IMR-90 (cell line): ENCODE data around the gene NR4A3. TPM values are rescaled to one million over a fixed set of nuclear protein-coding genes. Genes with fewer than 3 reads are reported as not detected.

ENCODE experiments used
- ATAC-seq: fragments of 200-7000 bp; cut with Tn5 transposase; 2 replicates; pipeline ENCODE4 v1.9.1; 2020; ENCODE audit warnings: low read depth, mild to moderate bottlenecking, moderate library complexity
- BruUV-seq: library from RNA; stranded (reverse); fragments of 400-500 nt; replicated peaks from 2 replicates; lab custom pipeline; 2021; lab: Mats Ljungman, UMichigan
- CTCF ChIA-PET: fragments of 300-600 bp; formaldehyde crosslinking; extraction: SDS; loops from one replicate; lab custom pipeline; 2021; ENCODE audit warnings: antibody characterized with exemption; lab: Yijun Ruan, JAX
- POLR2A ChIA-PET: fragments of 300-600 bp; sonication (Branson Sonifier 250); formaldehyde crosslinking; loops from one replicate; lab custom pipeline; 2022; ENCODE audit warnings: antibody characterized with exemption; ENCODE audit not compliant: unreplicated experiment; lab: Charles Lee
- DNase-seq: peaks from one replicate; pipeline ENCODE4 v3.0.0; 2013
- H2AFZ ChIP-seq: replicated peaks from 2 replicates; pipeline ENCODE3; 2013; ENCODE audit warnings: low read length, mild to moderate bottlenecking; ENCODE audit not compliant: poor library complexity
- H2AK5ac ChIP-seq: 2 replicates; pipeline ENCODE4 v1.6.1; 2013; ENCODE audit warnings: low read depth, low read length, inconsistent platforms
- H2AK9ac ChIP-seq: replicated peaks from 2 replicates; pipeline ENCODE3; 2013; ENCODE audit warnings: mild to moderate bottlenecking, low read depth, low read length, moderate library complexity; ENCODE audit not compliant: poor library complexity
- H2BK120ac ChIP-seq: 2 replicates; pipeline ENCODE4 v1.6.1; 2013; ENCODE audit warnings: low read depth, low read length, inconsistent platforms
- H2BK15ac ChIP-seq: 3 replicates; pipeline ENCODE4 v1.6.1; 2013; ENCODE audit warnings: low read depth, low read length, inconsistent platforms
- H2BK20ac ChIP-seq: 2 replicates; pipeline ENCODE4 v1.6.1; 2013; ENCODE audit warnings: low read depth, mild to moderate bottlenecking, inconsistent platforms, low read length, moderate library complexity
- H2BK5ac ChIP-seq: 2 replicates; pipeline ENCODE4 v1.6.1; 2013; ENCODE audit warnings: mild to moderate bottlenecking, low read depth, low read length, inconsistent platforms; ENCODE audit not compliant: poor library complexity, severe bottlenecking
- H3K14ac ChIP-seq: replicated peaks from 2 replicates; pipeline ENCODE4 v1.6.1; 2013; ENCODE audit warnings: low read depth, low read length, inconsistent platforms
- H3K18ac ChIP-seq: 2 replicates; pipeline ENCODE4 v1.6.1; 2013; ENCODE audit warnings: low read depth, low read length, control low read depth
- H3K23ac ChIP-seq: 2 replicates; pipeline ENCODE4 v1.6.1; 2013; ENCODE audit warnings: low read depth, low read length, inconsistent platforms
- H3K27ac ChIP-seq: 2 replicates; pipeline ENCODE4 v1.5.1; 2013; ENCODE audit warnings: mild to moderate bottlenecking, control low read depth, low read length; ENCODE audit not compliant: insufficient read depth
- H3K27me3 ChIP-seq: 2 replicates; pipeline ENCODE4 v1.6.1; 2013; ENCODE audit warnings: low read length; ENCODE audit not compliant: control insufficient read depth, insufficient read depth
- H3K36me3 ChIP-seq: 2 replicates; pipeline ENCODE4 v1.6.1; 2013; ENCODE audit warnings: low read length, mixed read lengths; ENCODE audit not compliant: control insufficient read depth, insufficient read depth
- H3K4ac ChIP-seq: 2 replicates; pipeline ENCODE4 v1.6.1; 2013; ENCODE audit warnings: low read depth, low read length, inconsistent platforms
- H3K4me1 ChIP-seq: 2 replicates; pipeline ENCODE4 v1.6.1; 2013; ENCODE audit warnings: low read length, mixed read lengths; ENCODE audit not compliant: control insufficient read depth, insufficient read depth
- H3K4me2 ChIP-seq: 2 replicates; pipeline ENCODE4 v1.6.1; 2013; ENCODE audit warnings: low read depth, mild to moderate bottlenecking, control low read depth, low read length, moderate library complexity
- H3K4me3 ChIP-seq: 2 replicates; pipeline ENCODE4 v1.5.1; 2013; ENCODE audit warnings: low read depth, mild to moderate bottlenecking, control low read depth, low read length, moderate library complexity; ENCODE audit not compliant: insufficient read depth
- H3K56ac ChIP-seq: 2 replicates; pipeline ENCODE4 v1.6.1; 2013; ENCODE audit warnings: low read length, inconsistent platforms; ENCODE audit not compliant: insufficient read depth; ENCODE audit errors: extremely low read depth
- H3K79me1 ChIP-seq, 2 experiments: 2 replicates each; pipeline ENCODE4 v1.6.1; 2013; ENCODE audit warnings: low read length in 2 of 2, inconsistent platforms in 1 of 2, low read depth in 1 of 2
- H3K9ac ChIP-seq: 2 replicates; pipeline ENCODE4 v1.6.1; 2013; ENCODE audit warnings: low read depth, low read length, control low read depth
- H3K9me1 ChIP-seq: 2 replicates; pipeline ENCODE4 v1.6.1; 2013; ENCODE audit warnings: low read length, inconsistent platforms; ENCODE audit not compliant: insufficient read depth
- H3K9me3 ChIP-seq: 2 replicates; pipeline ENCODE4 v1.6.1; 2013; ENCODE audit warnings: low read length; ENCODE audit not compliant: control insufficient read depth, insufficient read depth
- H4K20me1 ChIP-seq: 2 replicates; pipeline ENCODE4 v1.6.1; 2013; ENCODE audit warnings: low read length, inconsistent platforms; ENCODE audit not compliant: insufficient read depth
- H4K5ac ChIP-seq: 2 replicates; pipeline ENCODE4 v1.6.1; 2013; ENCODE audit warnings: mild to moderate bottlenecking, low read depth, low read length, control low read depth
- H4K8ac ChIP-seq, 2 experiments: 2 replicates each; pipeline ENCODE4 v1.6.1; 2013; ENCODE audit warnings: low read depth in 2 of 2, low read length in 2 of 2, control low read depth in 1 of 2, inconsistent platforms in 1 of 2
- H4K91ac ChIP-seq: 2 replicates; pipeline ENCODE4 v1.6.1; 2013; ENCODE audit warnings: low read depth, low read length, inconsistent platforms; ENCODE audit not compliant: insufficient read depth
- BHLHE40 ChIP-seq: fragments of 150-350 bp; IDR thresholded peaks from 2 replicates; pipeline ENCODE4 v1.6.1; 2016; ENCODE audit warnings: mild to moderate bottlenecking, low read depth, low read length
- FOS ChIP-seq: fragments of 150-350 bp; IDR thresholded peaks from 2 replicates; pipeline ENCODE4 v1.6.1; 2016; ENCODE audit warnings: low read depth, low read length
- MAZ ChIP-seq: IDR thresholded peaks from 2 replicates; pipeline ENCODE4 v1.6.1; 2012; ENCODE audit warnings: low read depth, mild to moderate bottlenecking, low read length, improper control_type of control experiment, moderate library complexity, borderline replicate concordance
- POLR2A ChIP-seq: IDR thresholded peaks from 2 replicates; pipeline ENCODE4 v1.6.1; 2012; ENCODE audit warnings: mild to moderate bottlenecking, low read depth, low read length
- WGBS, 2 experiments: methylation state at CpG; one replicate each; pipeline versions ENCODE4 v1.1.5 to v1.1.7; 2013; ENCODE audit warnings: missing lambda C conversion rate in 2 of 2; ENCODE audit not compliant: insufficient read length in 1 of 2; ENCODE audit errors: extremely low coverage in 2 of 2; 5-methylcytosine and 5-hydroxymethylcytosine counted together
- dilution Hi-C: fragments of 300-500 bp; cut with HindIII; formaldehyde crosslinking; loops from one replicate; pipeline ENCODE4 v1.14.3; 2018; ENCODE audit warnings: low sequenced_read_pairs; ENCODE audit not compliant: unreplicated experiment
- in situ Hi-C: fragments of 300-500 bp; cut with MboI; formaldehyde crosslinking; loops from 3 replicates; pipeline ENCODE4 v1.14.3; 2019; ENCODE audit warnings: low sequenced_read_pairs, inconsistent platforms, mixed read lengths
- intact Hi-C: fragments of 100-400 bp; cut with micrococcal nuclease; formaldehyde crosslinking; loops from 2 replicates; pipeline ENCODE4 v1.10.0; 2022
- polyA plus RNA-seq, 3 experiments: library from polyadenylated mRNA; depleted of rRNA; stranded (reverse); fragments of >200 nt; gene quantifications; 2 replicates each; pipeline ENCODE4 v1.2.3, GENCODE V29; 2012; ENCODE audit warnings: low replicate concordance in 1 of 3
- total RNA-seq: library from RNA; depleted of rRNA; stranded (reverse); fragments of >200 nt; gene quantifications from 2 replicates; pipeline ENCODE4 v1.2.3, GENCODE V29; 2012

NR4A3 gene
- total and polyA plus RNA-seq, 2 of the 4 experiments (the other 2 are of a cell fraction): 0.27 to 0.54 TPM

GRCh38 chr9:99823681-99824377 lies 2.1 kb downstream of the NR4A3 start:
- no peaks in the 10 kb centered on the region for H3K27me3 ChIP-seq
- H3K14ac ChIP-seq: no peak overlapping the region
- no peak overlapping the region for H4K5ac ChIP-seq
- no TSS peak for BruUV-seq
- ATAC-seq (no peak), DNase-seq (no peak)
- H3K23ac ChIP-seq: no peak overlapping the region
- dilution Hi-C loops: no loop called here
- H2AK5ac ChIP-seq: no peak overlapping the region
- no peak overlapping the region for H3K56ac ChIP-seq
- TF ChIP-seq POLR2A (peak; percentile 6; the same call in 1 of the 2 replicates), BHLHE40 (no peak), FOS (no peak), MAZ (peak; percentile 68)
- 1% methylated on average over 8 of the region's 47 CpGs; no CpG with 5 or more reads in 1 of the 2 experiments for WGBS, 2 experiments
- intact Hi-C loops: loop anchor here (5.0 kb wide), 7 partner anchors 188 to 773 kb away; partner anchors contain the start of gene MSANTD3
- CTCF ChIA-PET: no interaction called here
- H2BK15ac ChIP-seq: no peak overlapping the region
- peak overlapping the region; percentile 99 for H2AFZ ChIP-seq
- H2BK20ac ChIP-seq: no peak overlapping the region
- H4K91ac ChIP-seq: no peak overlapping the region
- no peak overlapping the region for H4K8ac ChIP-seq
- no peaks in the 10 kb centered on the region; the same call in 1 of the 2 replicates for H3K9me1 ChIP-seq
- H3K4me1 ChIP-seq: no peaks in the 10 kb centered on the region
- H2BK5ac ChIP-seq: no peak overlapping the region
- in situ Hi-C loops: loop anchor here (25.0 kb wide), 2 partner anchors 388 to 562 kb away; no protein-coding TSS in a partner anchor
- H3K4ac ChIP-seq: no peak overlapping the region
- peak overlapping the region; percentile 88 for H3K4me2 ChIP-seq
- peaks cover 0 to 14% of the 10 kb centered on the region in 2 experiments; a peak in 2 of 4 replicates for H3K79me1 ChIP-seq
- peaks cover 4% of the 10 kb centered on the region for H3K36me3 ChIP-seq
- H2AK9ac ChIP-seq: peak overlapping the region; percentile 17
- H3K9me3 ChIP-seq: no peaks in the 10 kb centered on the region
- peak overlapping the region; percentile 47 for H3K9ac ChIP-seq
- peak overlapping the region; percentile 78 for H3K4me3 ChIP-seq
- no peak overlapping the region for H2BK120ac ChIP-seq
- no peak overlapping the region for H3K18ac ChIP-seq
- H4K20me1 ChIP-seq: peaks cover 4% of the 10 kb centered on the region
- no peak overlapping the region; the same call in 1 of the 2 replicates for H3K27ac ChIP-seq
- POLR2A ChIA-PET: no interaction called here
